Frontal cortex (tissue), 4 donors: ENCODE results near the gene CBLN3. TPM values are rescaled to one million over a fixed set of nuclear protein-coding genes. Genes with fewer than 3 reads are reported as not detected.
A peak's percentile ranks its signal among the peaks of the same experiment; 100 is the strongest.

ENCODE experiments used
- DNase-seq, 2 donors: peaks; one replicate each; pipeline ENCODE4 v3.0.0; 2012; ENCODE audit warnings: low spot score in 2 of 2
- FAIRE-seq: peaks from 2 replicates; lab custom pipeline; 2012; peaks lifted over from hg19 to GRCh38; lab: Jason Lieb, UNC
- total RNA-seq: library from RNA; depleted of rRNA; stranded (reverse); fragments of >200 nt; gene quantifications from one replicate; pipeline ENCODE4 v1.2.3, GENCODE V29; 2014
- donor health status: control.
- donor health status: control.
- donor health status: control.

Gene CBLN3
- total RNA-seq, 1 donor from 2014 or later = not detected

GRCh38 chr14:24427537-24428508, 1.6 kb downstream of the CBLN3 start:
- no peak for DNase-seq

GRCh38 chr14:24426912-24427536, 2.4 kb downstream of the CBLN3 start:
- DNase-seq = no peak
- FAIRE-seq = no peak

More at GRCh38 chr14:24427537-24428508, 1.6 kb downstream of the CBLN3 start:
- FAIRE-seq = no peak

GRCh38 chr14:24426150-24426911, 3.1 kb downstream of the CBLN3 start:
- no peak for FAIRE-seq

GRCh38 chr14:24425704-24426103, 3.8 kb downstream of the CBLN3 start:
- DNase-seq = no peak
- no peak for FAIRE-seq

More at GRCh38 chr14:24426150-24426911, 3.1 kb downstream of the CBLN3 start:
- no peak for DNase-seq

- no peak for FAIRE-seq
These were observed 6.5 kb downstream of the CBLN3 start for GRCh38 chr14:24422694-24423601.

GRCh38 chr14:24422261-24422660, 7.2 kb downstream of the CBLN3 start:
- DNase-seq = no peak
- no peak for FAIRE-seq

More at GRCh38 chr14:24422694-24423601, 6.5 kb downstream of the CBLN3 start:
- DNase-seq = no peak

- DNase-seq = no peak
These were observed 11.0 kb downstream of the CBLN3 start for GRCh38 chr14:24418492-24418873.

GRCh38 chr14:24417832-24418491, 11.5 kb downstream of the CBLN3 start:
- FAIRE-seq = no peak
- no peak for DNase-seq

More at GRCh38 chr14:24418492-24418873, 11.0 kb downstream of the CBLN3 start:
- FAIRE-seq = no peak

- FAIRE-seq (no peak), DNase-seq (no peak)
These were observed 12.4 kb downstream of the CBLN3 start for GRCh38 chr14:24416932-24417619.

- no peak for DNase-seq
- FAIRE-seq = no peak
These were observed 13.1 kb downstream of the CBLN3 start for GRCh38 chr14:24416254-24416931.

- FAIRE-seq (no peak), DNase-seq (no peak)
These were observed 13.8 kb downstream of the CBLN3 start for GRCh38 chr14:24415421-24416253.

GRCh38 chr14:24414732-24415420, 14.6 kb downstream of the CBLN3 start:
- no peak for FAIRE-seq
- DNase-seq = no peak

- FAIRE-seq = no peak
These were observed 15.4 kb downstream of the CBLN3 start for GRCh38 chr14:24414077-24414476.

GRCh38 chr14:24411443-24412389, 17.8 kb downstream of the CBLN3 start:
- DNase-seq (peak; percentile 36 to 52), FAIRE-seq (no peak)

More at GRCh38 chr14:24414077-24414476, 15.4 kb downstream of the CBLN3 start:
- DNase-seq = no peak

GRCh38 chr14:24409956-24410355, 19.5 kb downstream of the CBLN3 start:
- FAIRE-seq (no peak), DNase-seq (no peak)
